Pancreas (tissue), 10 donors: ENCODE results near the gene OR10J5. TPM values are rescaled to one million over a fixed set of nuclear protein-coding genes. Genes with fewer than 3 reads are reported as not detected.

Experiments
- ATAC-seq, 4 donors: fragments of 200-7000 bp; cut with Tn5 transposase; one replicate each; pipeline versions ENCODE4 v1.8.0 to v1.9.1; 2020; ENCODE audit warnings: mild to moderate bottlenecking in 4 of 4, moderate library complexity in 4 of 4
- DNase-seq, 6 donors: peaks; one replicate each; pipeline ENCODE4 v3.0.0-alpha.2; 2020
- FAIRE-seq: peaks from 2 replicates; lab custom pipeline; 2012; peaks lifted over from hg19 to GRCh38; lab: Jason Lieb, UNC
- H3K27ac ChIP-seq, 4 donors: fragments of 200-600 bp; sonication (generic); 1 replicate in 3 of 4; 2 replicates in 1 of 4; pipeline versions ENCODE4 v1.5.0 to v1.8.0; 2020
- H3K27me3 ChIP-seq, 4 donors: fragments of 200-600 bp; one replicate each; pipeline ENCODE4 v1.8.0; 2021
- H3K36me3 ChIP-seq, 3 donors: fragments of 200-600 bp; sonication (generic) in 1 of 3; one replicate each; pipeline versions ENCODE4 v1.5.0 to v1.8.0; 2020 to 2021
- H3K4me1 ChIP-seq, 3 donors: fragments of 200-600 bp; one replicate each; pipeline ENCODE4 v1.8.0; 2021
- H3K4me3 ChIP-seq, 4 donors: fragments of 200-600 bp; sonication (generic) in 2 of 4; one replicate each; pipeline versions ENCODE4 v1.5.0 to v1.8.0; 2020 to 2021
- H3K9me3 ChIP-seq, 4 donors: fragments of 200-600 bp; one replicate each; pipeline ENCODE4 v1.8.0; 2021
- WGBS, 2 donors: extraction: QIAGEN DNeasy Blood & Tissue Kit; methylation state at CpG; one replicate each; pipeline ENCODE4 v1.1.7; 2013; 5-methylcytosine and 5-hydroxymethylcytosine counted together
- intact Hi-C, 3 donors: fragments of 100-400 bp; cut with DNase I; formaldehyde crosslinking; loops; one replicate each; pipeline versions ENCODE4 v1.11.1 to v1.14.2; 2022
- polyA plus RNA-seq, 2 donors: library from polyadenylated mRNA; stranded (reverse); fragments of 200-250 nt; gene quantifications; one replicate each; pipeline ENCODE4 v1.2.3, GENCODE V29; 2013
- total RNA-seq, 6 donors: library from RNA; stranded (reverse); fragmentation: NEBNext Ultra II Directional in 4 of 6; extraction: Animal tissue kit (Norgen Biotek cat#: 25700) in 4 of 6; gene quantifications; one replicate each; pipeline versions ENCODE4 v1.2.1 to v1.2.4, GENCODE V29; 2021 to 2023
- TF ChIP-seq, protein P1 (sequence below), 4 donors: fragments of 200-600 bp; sonication (generic) in 3 of 4; IDR thresholded peaks; one replicate each; pipeline versions ENCODE4 v1.5.0 to v1.8.0; 2021; ENCODE audit warnings: antibody characterized with exemption in 4 of 4
- donor health status: healthy with polysubstance abuse.
- donor health status: DM: no; HTN: no; CAD: no; lungs with moderate emphysema.
- donor health status: DM: no; HTN: no; CAD: no.
- donor health status: control.
- donor health status: control.
- donor health status: Bipolar disorder and iron deficiency.
- donor health status: DM: yes; HTN: yes; CAD: no.
- donor health status: DM: no; HTN: no; CAD: no.
- donor health status: DM: no; HTN: no; CAD: no.
- donor health status: DM: yes; HTN: yes; CAD: no.

The OR10J5 gene
- total and polyA plus RNA-seq, 8 donors = not detected

DNA sequence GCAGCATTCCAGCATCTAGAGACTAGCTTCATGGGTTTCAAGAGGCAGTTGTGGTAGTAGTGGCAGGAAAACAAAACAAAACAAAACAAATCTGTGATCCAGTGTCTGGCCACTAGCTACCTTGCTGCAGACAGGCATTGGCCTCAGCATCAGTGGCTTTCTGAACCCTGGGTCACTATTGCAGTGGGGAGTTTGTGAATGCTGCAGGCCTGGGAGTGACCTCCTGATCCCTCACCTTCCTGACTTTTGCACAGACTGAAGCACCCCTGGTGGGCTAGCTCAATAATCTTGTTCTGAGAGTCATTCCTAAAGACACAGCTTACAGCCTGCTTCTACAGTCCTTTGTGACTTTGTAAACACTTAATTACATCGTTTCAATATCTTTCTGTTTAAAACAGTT lies 26.9 kb upstream of the OR10J5 start:
- no peak for ATAC-seq
- intact Hi-C loops = no loop called here
- WGBS, 2 donors = 24 to 33% methylated on average over 1 of the region's 1 CpG

DNA sequence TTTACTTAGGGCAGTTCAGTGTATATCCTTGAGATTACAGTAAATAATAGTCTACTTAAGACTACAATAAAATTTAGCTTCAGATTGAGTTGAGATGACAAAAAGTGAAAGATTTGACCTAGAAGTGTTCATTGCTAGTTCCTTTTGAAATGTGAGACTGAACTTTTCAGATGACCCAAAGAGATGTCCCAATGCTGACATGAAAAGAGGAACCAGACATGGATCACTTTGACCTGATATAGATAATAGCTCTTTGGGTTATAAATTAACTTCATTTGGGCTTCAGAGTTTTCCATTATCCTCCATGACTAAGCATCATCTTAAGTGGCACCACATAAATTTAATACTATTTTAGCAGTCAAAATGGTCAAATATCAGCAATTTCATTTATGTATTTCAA lies 25.7 kb upstream of the OR10J5 start:
- TF ChIP-seq, protein P1, sequence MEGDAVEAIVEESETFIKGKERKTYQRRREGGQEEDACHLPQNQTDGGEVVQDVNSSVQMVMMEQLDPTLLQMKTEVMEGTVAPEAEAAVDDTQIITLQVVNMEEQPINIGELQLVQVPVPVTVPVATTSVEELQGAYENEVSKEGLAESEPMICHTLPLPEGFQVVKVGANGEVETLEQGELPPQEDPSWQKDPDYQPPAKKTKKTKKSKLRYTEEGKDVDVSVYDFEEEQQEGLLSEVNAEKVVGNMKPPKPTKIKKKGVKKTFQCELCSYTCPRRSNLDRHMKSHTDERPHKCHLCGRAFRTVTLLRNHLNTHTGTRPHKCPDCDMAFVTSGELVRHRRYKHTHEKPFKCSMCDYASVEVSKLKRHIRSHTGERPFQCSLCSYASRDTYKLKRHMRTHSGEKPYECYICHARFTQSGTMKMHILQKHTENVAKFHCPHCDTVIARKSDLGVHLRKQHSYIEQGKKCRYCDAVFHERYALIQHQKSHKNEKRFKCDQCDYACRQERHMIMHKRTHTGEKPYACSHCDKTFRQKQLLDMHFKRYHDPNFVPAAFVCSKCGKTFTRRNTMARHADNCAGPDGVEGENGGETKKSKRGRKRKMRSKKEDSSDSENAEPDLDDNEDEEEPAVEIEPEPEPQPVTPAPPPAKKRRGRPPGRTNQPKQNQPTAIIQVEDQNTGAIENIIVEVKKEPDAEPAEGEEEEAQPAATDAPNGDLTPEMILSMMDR (IDR thresholded peaks at IDR 0.05) = no peak
- intact Hi-C loops = no loop called here
- no peaks in the 10 kb centered on the region for H3K36me3 ChIP-seq
- no peak for ATAC-seq
- H3K9me3 ChIP-seq = no peaks in the 10 kb centered on the region
- no peaks in the 10 kb centered on the region for H3K4me1 ChIP-seq
- no peak overlapping the region for H3K27ac ChIP-seq
- FAIRE-seq = no peak
- no peak overlapping the region for H3K4me3 ChIP-seq
- no peaks in the 10 kb centered on the region for H3K27me3 ChIP-seq
- no peak for DNase-seq

More for the DNA sequence above, 26.9 kb upstream of the OR10J5 start:
- TF ChIP-seq, protein P1 (IDR thresholded peaks at IDR 0.05) = no peak
- Histone ChIP-seq H3K9me3 (no peaks in the 10 kb centered on the region), H3K36me3 (no peaks in the 10 kb centered on the region), H3K27me3 (no peaks in the 10 kb centered on the region), H3K27ac (no peak overlapping the region), H3K4me3 (no peak overlapping the region), H3K4me1 (no peaks in the 10 kb centered on the region)
- no peak for DNase-seq
- FAIRE-seq = no peak

DNA sequence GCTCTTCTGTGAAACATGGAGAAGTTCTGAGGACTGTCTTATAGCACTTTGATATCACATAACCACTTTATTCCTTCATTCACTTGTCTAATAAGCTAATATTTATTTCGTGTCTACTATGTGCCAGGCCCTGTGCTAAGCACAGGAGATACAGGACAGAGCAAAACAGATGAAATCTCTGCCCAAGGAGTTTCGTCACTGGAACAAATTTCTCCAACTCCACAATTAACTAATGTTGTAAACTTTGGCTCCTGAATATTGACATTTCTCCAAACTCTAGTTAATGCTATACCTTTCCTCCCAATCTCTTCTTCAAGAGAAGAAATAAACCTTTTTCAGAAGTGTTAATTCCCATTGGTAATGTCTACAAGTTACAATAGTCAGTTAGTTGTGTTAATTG lies 24.8 kb upstream of the OR10J5 start:
- WGBS, 2 donors = 36 to 49% methylated on average over 2 of the region's 2 CpGs
- intact Hi-C loops = no loop called here
- TF ChIP-seq, protein P1 (IDR thresholded peaks at IDR 0.05) = no peak
- no peaks in the 10 kb centered on the region for H3K36me3 ChIP-seq
- no peak for ATAC-seq
- no peak for FAIRE-seq
- H3K27me3 ChIP-seq = no peaks in the 10 kb centered on the region
- DNase-seq = no peak
- H3K4me1 ChIP-seq = no peaks in the 10 kb centered on the region
- H3K27ac ChIP-seq = no peak overlapping the region
- H3K9me3 ChIP-seq = no peaks in the 10 kb centered on the region
- no peak overlapping the region for H3K4me3 ChIP-seq

DNA sequence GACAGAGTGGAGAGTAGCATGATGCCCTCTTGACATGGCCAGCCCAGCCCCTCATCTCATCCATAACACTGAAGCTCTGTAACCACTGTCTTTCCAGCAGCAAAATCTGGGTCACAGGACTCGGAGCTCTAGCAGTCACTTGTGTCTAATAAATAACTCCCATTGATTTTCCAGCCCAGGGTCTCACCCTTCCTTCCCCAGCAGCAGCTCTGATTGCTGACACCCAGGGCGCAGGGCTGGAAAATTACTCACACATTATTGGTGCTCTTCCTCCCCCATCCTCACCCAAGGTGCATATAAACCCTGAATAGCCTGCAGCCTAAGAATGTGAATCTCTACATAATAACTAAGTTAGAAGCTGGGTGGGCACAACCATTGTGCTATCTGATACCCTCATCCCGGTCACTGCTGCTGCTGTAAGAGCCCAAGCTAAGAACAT lies 21.1 kb upstream of the OR10J5 start:
- Histone ChIP-seq H3K27me3 (no peaks in the 10 kb centered on the region), H3K36me3 (no peaks in the 10 kb centered on the region), H3K27ac (peak overlapping the region in 1 of 4 donors; percentile 16), H3K4me3 (no peak overlapping the region), H3K9me3 (no peaks in the 10 kb centered on the region), H3K4me1 (no peaks in the 10 kb centered on the region)
- WGBS, 2 donors = 21 to 24% methylated on average over 3 of the region's 3 CpGs
- FAIRE-seq = no peak
- peak in 4 of 6 donors; percentile 7 to 26 (median 18) for DNase-seq
- peak; percentile 55 to 76 (median 65) for ATAC-seq
- intact Hi-C loops = no loop called here
- TF ChIP-seq, protein P1 (IDR thresholded peaks at IDR 0.05) = no peak

DNA sequence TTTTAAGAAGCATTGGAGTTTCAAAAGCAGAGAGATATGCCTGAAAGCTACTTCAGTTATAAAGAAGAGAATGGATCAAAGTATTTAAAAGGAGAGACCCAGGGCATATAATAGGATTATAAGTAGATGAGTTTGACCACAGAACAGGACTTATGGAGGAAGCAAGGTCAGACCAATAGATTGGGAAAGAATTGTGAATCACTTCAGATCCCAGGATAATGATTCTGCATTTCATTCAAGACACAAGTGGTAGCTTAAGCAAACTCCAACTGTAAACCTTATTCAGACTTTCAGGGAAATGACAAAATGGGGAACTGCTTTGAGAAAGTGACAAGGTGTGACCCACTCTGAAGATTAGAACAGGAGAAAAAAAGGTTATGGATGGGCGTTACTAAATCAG lies 18.9 kb upstream of the OR10J5 start:
- intact Hi-C loops = no loop called here
- FAIRE-seq = no peak
- no peaks in the 10 kb centered on the region for H3K36me3 ChIP-seq

More for the DNA sequence above, 18.9 kb upstream of the OR10J5 start:
- H3K27me3 ChIP-seq = no peaks in the 10 kb centered on the region
- 47 to 61% methylated on average over 1 of the region's 1 CpG for WGBS, 2 donors
- TF ChIP-seq, protein P1 (IDR thresholded peaks at IDR 0.05) = no peak
- H3K27ac ChIP-seq = no peak overlapping the region
- H3K9me3 ChIP-seq = no peaks in the 10 kb centered on the region
- no peaks in the 10 kb centered on the region for H3K4me1 ChIP-seq
- no peak for ATAC-seq
- H3K4me3 ChIP-seq = no peak overlapping the region
- DNase-seq = no peak
